Suppressor macrophage treated with lipopolysaccharide for 1 hour (primary cell): ENCODE data around the gene PGF.
"Not testable (repeated sequence)": the region's sequence is repeated elsewhere in the genome, so short reads cannot be mapped to it uniquely, and the experiment has no call there.

Source experiments
- DNase-seq, 3 donors: peaks; one replicate each; pipeline ENCODE4 v3.0.0-alpha.2; 2020 to 2022

The PGF gene

GRCh38 chr14:74955229-74956026 lies at the start of gene PGF:
TSS of gene PGF (minus strand) at chr14:74955597. CDS start at chr14:74955242, 355 bp downstream.
- DNase-seq: peak; percentile 68 to 88 (median 76)

GRCh38 chr14:75003250-75004027 lies 48.0 kb upstream of the PGF start:
- peak in 2 of 3 donors; percentile 12 to 22 for DNase-seq

GRCh38 chr14:75002392-75003249 lies 47.2 kb upstream of the PGF start, which contains the start of gene EIF2B2:
TSS of gene EIF2B2 (plus strand) at chr14:75002921. CDS start at chr14:75002991, 70 bp downstream.
- DNase-seq: peak; percentile 96 to 98 (median 97)

- DNase-seq: no peak
Measured at GRCh38 chr14:75001899-75002298, 46.5 kb upstream of the PGF start.

- DNase-seq: no peak
Measured at GRCh38 chr14:75001261-75001660, 45.9 kb upstream of the PGF start.

- not testable (repeated sequence) for DNase-seq
Measured at GRCh38 chr14:74995781-74996180, 40.4 kb upstream of the PGF start.

GRCh38 chr14:74994182-74994581 lies 38.8 kb upstream of the PGF start:
- DNase-seq: not testable (repeated sequence)

GRCh38 chr14:74988993-74989392 lies 33.6 kb upstream of the PGF start:
- no peak for DNase-seq

- DNase-seq: no peak
Measured at GRCh38 chr14:74988131-74988530, 32.7 kb upstream of the PGF start.

- no peak for DNase-seq
Measured at GRCh38 chr14:74985806-74986205, 30.4 kb upstream of the PGF start.

- no peak for DNase-seq
Measured at GRCh38 chr14:74985028-74985310, 29.6 kb upstream of the PGF start.

- DNase-seq: no peak
Measured at GRCh38 chr14:74984236-74985027, 29.0 kb upstream of the PGF start.

- DNase-seq: no peak
Measured at GRCh38 chr14:74983343-74983742, 27.9 kb upstream of the PGF start.

- DNase-seq: no peak
Measured at GRCh38 chr14:74982661-74983060, 27.3 kb upstream of the PGF start.

GRCh38 chr14:74981833-74982232 lies 26.4 kb upstream of the PGF start:
- DNase-seq: no peak

GRCh38 chr14:74981462-74981782 lies 26.0 kb upstream of the PGF start:
- no peak for DNase-seq

GRCh38 chr14:74980731-74981461 lies 25.5 kb upstream of the PGF start:
- no peak for DNase-seq

- no peak for DNase-seq
Measured at GRCh38 chr14:74980398-74980730, 25.0 kb upstream of the PGF start.

- no peak for DNase-seq
Measured at GRCh38 chr14:74979442-74980397, 24.3 kb upstream of the PGF start.

GRCh38 chr14:74979029-74979428 lies 23.6 kb upstream of the PGF start:
- DNase-seq: no peak
